Fibroblast of villous mesenchyme (primary cell): ENCODE results near the gene MYOZ3. TPM values are rescaled to one million over a fixed set of nuclear protein-coding genes. Genes with fewer than 3 reads are reported as not detected.

ENCODE experiments used
- DNase-seq: peaks from one replicate; pipeline ENCODE4 v3.0.0-alpha.2; 2010; ENCODE audit warnings: low read depth
- H3K4me3 ChIP-seq: 2 replicates; pipeline ENCODE4 v1.5.1; 2011; ENCODE audit warnings: low read depth, mild to moderate bottlenecking, low read length
- CTCF ChIP-seq: IDR thresholded peaks from 2 replicates; pipeline ENCODE4 v1.5.1; 2012; ENCODE audit warnings: low read depth, mild to moderate bottlenecking, low read length; ENCODE audit not compliant: insufficient read depth
- total RNA-seq: library from RNA; depleted of rRNA; stranded (reverse); fragments of >200 nt; gene quantifications from 2 replicates; pipeline ENCODE4 v1.2.3, GENCODE V29; 2012

MYOZ3 gene
- total RNA-seq, 1 donor = under 0.01 TPM

GRCh38 chr5:150616024-150616470 lies 45.0 kb upstream of the MYOZ3 start:
- no peak for TF ChIP-seq CTCF
- peak; percentile 75 for DNase-seq
- no peak overlapping the region for H3K4me3 ChIP-seq

GRCh38 chr5:150616506-150616905 lies 44.5 kb upstream of the MYOZ3 start:
- DNase-seq = no peak
- no peak for TF ChIP-seq CTCF
- no peak overlapping the region for H3K4me3 ChIP-seq

- TF ChIP-seq CTCF = no peak
- peak; percentile 42 for DNase-seq
- no peak overlapping the region for H3K4me3 ChIP-seq
Observed at GRCh38 chr5:150618163-150618562, 42.9 kb upstream of the MYOZ3 start.

GRCh38 chr5:150618588-150619281 lies 42.3 kb upstream of the MYOZ3 start:
- no peak for TF ChIP-seq CTCF
- peak; percentile 85 for DNase-seq
- H3K4me3 ChIP-seq = no peak overlapping the region

GRCh38 chr5:150619359-150620230 lies 41.5 kb upstream of the MYOZ3 start:
- H3K4me3 ChIP-seq = no peak overlapping the region
- DNase-seq = peak; percentile 49
- TF ChIP-seq CTCF = no peak

GRCh38 chr5:150621301-150621700 lies 39.8 kb upstream of the MYOZ3 start:
- DNase-seq = no peak
- no peak for TF ChIP-seq CTCF
- H3K4me3 ChIP-seq = no peak overlapping the region
